ENCODE measurements around the gene ADAT1. TPM values are rescaled to one million over a fixed set of nuclear protein-coding genes. Genes with fewer than 3 reads are reported as not detected.

ADAT1 gene
- total RNA-seq, 1 donor from 2014 or later = 44.8 TPM

- H3K9me3 ChIP-seq = no peaks in the 10 kb centered on the region
- no peak overlapping the region for H3K4me3 ChIP-seq
- TF ChIP-seq CTCF (IDR thresholded peaks at IDR 0.05) = no peak
- ATAC-seq (no peak), DNase-seq (no peak)
- H3K36me3 ChIP-seq = peaks cover 62% of the 10 kb centered on the region
- H3K27ac ChIP-seq = no peak overlapping the region
- no peaks in the 10 kb centered on the region for H3K27me3 ChIP-seq
- intact Hi-C loops (cut with DNase I) = no loop called here
- H3K4me1 ChIP-seq = peaks cover 17% of the 10 kb centered on the region
These were observed 4.3 kb downstream of the ADAT1 start for GRCh38 chr16:75618780-75619179.

- DNase-seq (no peak), ATAC-seq (no peak)
- intact Hi-C loops (cut with DNase I) = no loop called here
- Histone ChIP-seq H3K36me3 (peaks cover 79% of the 10 kb centered on the region), H3K4me1 (peaks cover 13% of the 10 kb centered on the region), H3K27ac (no peak overlapping the region), H3K4me3 (no peak overlapping the region), H3K9me3 (no peaks in the 10 kb centered on the region), H3K27me3 (no peaks in the 10 kb centered on the region)
- no peak for TF ChIP-seq CTCF (IDR thresholded peaks at IDR 0.05)
These were observed 6.0 kb downstream of the ADAT1 start for GRCh38 chr16:75617121-75617520.

- ATAC-seq = no peak
- no peaks in the 10 kb centered on the region for H3K27me3 ChIP-seq
- no peak for TF ChIP-seq CTCF (IDR thresholded peaks at IDR 0.05)
- no peak overlapping the region for H3K4me3 ChIP-seq
- no peak for DNase-seq
- H3K36me3 ChIP-seq = peaks cover 84% of the 10 kb centered on the region
- H3K4me1 ChIP-seq = peaks cover 8% of the 10 kb centered on the region
- H3K9me3 ChIP-seq = no peaks in the 10 kb centered on the region
- intact Hi-C loops (cut with DNase I) = no loop called here
- no peak overlapping the region for H3K27ac ChIP-seq
These were observed 6.5 kb downstream of the ADAT1 start for GRCh38 chr16:75616521-75617010.

- DNase-seq (no peak), ATAC-seq (no peak)
- Histone ChIP-seq H3K9me3 (no peaks in the 10 kb centered on the region), H3K36me3 (peaks cover 94% of the 10 kb centered on the region), H3K4me3 (no peak overlapping the region), H3K27ac (no peak overlapping the region), H3K4me1 (no peaks in the 10 kb centered on the region), H3K27me3 (no peaks in the 10 kb centered on the region)
- no peak for TF ChIP-seq CTCF (IDR thresholded peaks at IDR 0.05)
- intact Hi-C loops (cut with DNase I) = no loop called here
These were observed 7.5 kb downstream of the ADAT1 start for GRCh38 chr16:75615619-75616018.

- Histone ChIP-seq H3K36me3 (peaks cover 96% of the 10 kb centered on the region), H3K27ac (no peak overlapping the region), H3K4me3 (no peak overlapping the region), H3K9me3 (no peaks in the 10 kb centered on the region), H3K4me1 (no peaks in the 10 kb centered on the region), H3K27me3 (no peaks in the 10 kb centered on the region)
- intact Hi-C loops (cut with DNase I) = no loop called here
- ATAC-seq (no peak), DNase-seq (no peak)
- no peak for TF ChIP-seq CTCF (IDR thresholded peaks at IDR 0.05)
These were observed 8.8 kb downstream of the ADAT1 start for GRCh38 chr16:75614066-75614897.

Measured in upper lobe of right lung (tissue), 1 donor.